NOMO-1 (cell line): ENCODE measurements around the gene SLC16A8.
"Not testable (repeated sequence)": the region's sequence is repeated elsewhere in the genome, so short reads cannot be mapped to it uniquely, and the experiment has no call there.

Experiments used
- DNase-seq, 2 experiments: peaks; one replicate each; lab custom pipeline; 2025; ENCODE audit not compliant: unreplicated experiment in 2 of 2; lab: John Stamatoyannopoulos, UW

SLC16A8 gene

GRCh38 chr22:38086942-38087341 lies 3.0 kb upstream of the SLC16A8 start:
- DNase-seq = no peak

- no peak for DNase-seq
Measured at GRCh38 chr22:38086001-38086845, 2.2 kb upstream of the SLC16A8 start.

GRCh38 chr22:38085501-38085900 lies 1.5 kb upstream of the SLC16A8 start:
- DNase-seq = no peak

GRCh38 chr22:38085056-38085455 lies 1.1 kb upstream of the SLC16A8 start:
- DNase-seq = no peak

- no peak for DNase-seq
Measured at GRCh38 chr22:38082986-38083710, 836 bp downstream of the SLC16A8 start.

GRCh38 chr22:38081941-38082828 lies 1.8 kb downstream of the SLC16A8 start:
- no peak for DNase-seq

GRCh38 chr22:38081636-38081940 lies 2.4 kb downstream of the SLC16A8 start:
- no peak for DNase-seq

- no peak for DNase-seq
Measured at GRCh38 chr22:38080850-38081635, 2.9 kb downstream of the SLC16A8 start.

- no peak for DNase-seq
Measured at GRCh38 chr22:38080474-38080849, 3.5 kb downstream of the SLC16A8 start.

- DNase-seq = no peak
Measured at GRCh38 chr22:38079804-38080203, 4.2 kb downstream of the SLC16A8 start.

GRCh38 chr22:38079208-38079607 lies 4.8 kb downstream of the SLC16A8 start:
- not testable (repeated sequence) for DNase-seq

GRCh38 chr22:38078046-38078840 lies 5.7 kb downstream of the SLC16A8 start:
- DNase-seq = no peak

- DNase-seq = no peak
Measured at GRCh38 chr22:38077595-38077994, 6.4 kb downstream of the SLC16A8 start.

- DNase-seq = no peak
Measured at GRCh38 chr22:38077096-38077495, 6.9 kb downstream of the SLC16A8 start.

- no peak for DNase-seq
Measured at GRCh38 chr22:38075961-38076360, 8.0 kb downstream of the SLC16A8 start.

GRCh38 chr22:38075105-38075825 lies 8.7 kb downstream of the SLC16A8 start:
- DNase-seq = no peak

- no peak for DNase-seq
Measured at GRCh38 chr22:38074181-38075104, 9.5 kb downstream of the SLC16A8 start.
